ENCODE data around the gene TSHZ3.

Gene TSHZ3

DNA sequence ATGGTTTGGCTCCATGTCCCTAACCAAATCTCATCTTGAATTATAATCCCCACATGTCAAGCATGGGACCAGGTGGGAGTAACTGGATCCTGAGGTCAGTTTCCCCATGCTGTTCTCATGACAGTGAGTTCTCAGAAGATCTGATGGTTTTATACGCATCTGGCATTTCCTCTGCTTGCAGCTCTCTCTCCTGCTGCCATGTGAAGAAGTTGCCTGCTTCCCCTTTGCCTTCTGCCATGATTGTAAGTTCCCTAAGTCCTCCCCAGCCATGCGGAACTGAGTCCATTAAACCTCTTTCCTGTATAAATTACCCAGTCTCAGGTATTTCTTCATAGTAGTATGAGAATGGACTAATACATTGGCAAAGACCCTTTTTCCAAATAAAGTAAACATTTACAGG, 96.8 kb downstream of the TSHZ3 start:
- TF ChIP-seq, protein P1, sequence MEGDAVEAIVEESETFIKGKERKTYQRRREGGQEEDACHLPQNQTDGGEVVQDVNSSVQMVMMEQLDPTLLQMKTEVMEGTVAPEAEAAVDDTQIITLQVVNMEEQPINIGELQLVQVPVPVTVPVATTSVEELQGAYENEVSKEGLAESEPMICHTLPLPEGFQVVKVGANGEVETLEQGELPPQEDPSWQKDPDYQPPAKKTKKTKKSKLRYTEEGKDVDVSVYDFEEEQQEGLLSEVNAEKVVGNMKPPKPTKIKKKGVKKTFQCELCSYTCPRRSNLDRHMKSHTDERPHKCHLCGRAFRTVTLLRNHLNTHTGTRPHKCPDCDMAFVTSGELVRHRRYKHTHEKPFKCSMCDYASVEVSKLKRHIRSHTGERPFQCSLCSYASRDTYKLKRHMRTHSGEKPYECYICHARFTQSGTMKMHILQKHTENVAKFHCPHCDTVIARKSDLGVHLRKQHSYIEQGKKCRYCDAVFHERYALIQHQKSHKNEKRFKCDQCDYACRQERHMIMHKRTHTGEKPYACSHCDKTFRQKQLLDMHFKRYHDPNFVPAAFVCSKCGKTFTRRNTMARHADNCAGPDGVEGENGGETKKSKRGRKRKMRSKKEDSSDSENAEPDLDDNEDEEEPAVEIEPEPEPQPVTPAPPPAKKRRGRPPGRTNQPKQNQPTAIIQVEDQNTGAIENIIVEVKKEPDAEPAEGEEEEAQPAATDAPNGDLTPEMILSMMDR (IDR thresholded peaks at IDR 0.05; ENCODE audit: insufficient read depth, low read depth, low read length, missing control alignments): no peak
- H3K4me3 ChIP-seq (ENCODE audit: low read depth, low read length): no peak overlapping the region
- DNase-seq (ENCODE audit: low read depth): no peak

DNA sequence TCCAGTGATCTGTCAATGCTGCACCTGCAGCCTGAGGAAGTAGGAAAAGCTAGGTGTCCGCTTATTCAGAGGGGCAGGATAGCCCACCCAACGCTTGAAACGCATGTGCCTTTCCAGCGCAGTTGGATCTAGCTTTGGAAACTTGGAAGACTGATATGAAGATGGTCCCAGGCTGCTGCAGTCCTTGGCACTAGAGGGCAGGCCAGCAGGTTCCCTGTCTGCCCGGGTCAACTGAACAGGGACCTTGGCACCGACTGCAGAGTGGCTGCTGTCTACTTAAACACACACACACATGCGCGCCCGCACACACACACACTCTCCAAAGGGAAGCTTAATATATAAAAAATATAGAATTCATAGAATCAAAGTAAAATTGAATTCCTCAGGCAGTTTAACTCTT, 100.0 kb downstream of the TSHZ3 start:
- no peak overlapping the region for H3K4me3 ChIP-seq (ENCODE audit: low read depth, low read length)
- no peak for DNase-seq (ENCODE audit: low read depth)
- TF ChIP-seq, protein P1 (IDR thresholded peaks at IDR 0.05; ENCODE audit: insufficient read depth, low read depth, low read length, missing control alignments): no peak

DNA sequence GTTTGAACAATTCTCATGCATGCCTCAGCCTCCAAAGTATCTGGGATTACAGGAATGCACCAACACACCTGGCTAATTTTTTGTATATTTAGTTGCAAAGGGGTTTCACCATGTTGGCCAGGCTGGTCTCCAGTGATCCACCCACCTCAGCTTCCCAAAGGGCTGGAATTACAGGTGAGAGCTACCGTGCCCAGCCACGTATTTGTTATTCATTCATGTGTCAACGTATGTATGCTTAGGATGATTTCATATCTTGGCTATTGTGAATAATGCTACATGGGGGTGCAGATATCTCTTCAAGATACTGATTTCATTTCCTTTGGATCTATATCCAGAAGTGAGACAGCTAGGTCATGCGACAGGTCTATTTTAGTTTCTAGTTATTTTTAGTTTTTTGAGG, 113.4 kb downstream of the TSHZ3 start:
- TF ChIP-seq, protein P1 (IDR thresholded peaks at IDR 0.05; ENCODE audit: insufficient read depth, low read depth, low read length, missing control alignments): no peak
- no peak overlapping the region for H3K4me3 ChIP-seq (ENCODE audit: low read depth, low read length)
- no peak for DNase-seq (ENCODE audit: low read depth)

DNA sequence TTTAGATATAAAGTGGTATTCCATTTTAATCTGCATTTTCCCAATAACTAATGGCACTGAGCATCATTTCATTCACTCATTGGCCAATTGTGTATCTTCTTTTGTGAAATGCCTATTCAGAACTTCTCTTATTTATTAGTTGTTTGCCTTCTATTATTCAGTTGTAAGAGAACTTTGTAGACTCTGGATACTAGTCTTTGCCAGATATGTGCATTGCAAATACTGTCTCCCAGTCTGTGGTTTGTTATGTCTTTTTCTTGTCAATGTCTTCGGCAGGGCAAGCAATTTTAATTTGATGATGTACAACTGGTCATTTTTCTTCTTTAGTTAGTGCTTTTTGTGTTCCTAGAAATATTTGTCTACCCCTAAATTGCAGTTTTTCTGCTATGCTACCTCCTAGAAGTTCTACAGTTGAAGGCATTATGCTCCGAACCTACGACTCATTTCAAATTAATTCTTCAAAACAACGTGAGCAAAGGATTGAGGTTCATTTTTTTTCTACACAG, 115.9 kb downstream of the TSHZ3 start:
- DNase-seq (ENCODE audit: low read depth): no peak
- H3K4me3 ChIP-seq (ENCODE audit: low read depth, low read length): no peak overlapping the region
- TF ChIP-seq, protein P1 (IDR thresholded peaks at IDR 0.05; ENCODE audit: insufficient read depth, low read depth, low read length, missing control alignments): no peak

DNA sequence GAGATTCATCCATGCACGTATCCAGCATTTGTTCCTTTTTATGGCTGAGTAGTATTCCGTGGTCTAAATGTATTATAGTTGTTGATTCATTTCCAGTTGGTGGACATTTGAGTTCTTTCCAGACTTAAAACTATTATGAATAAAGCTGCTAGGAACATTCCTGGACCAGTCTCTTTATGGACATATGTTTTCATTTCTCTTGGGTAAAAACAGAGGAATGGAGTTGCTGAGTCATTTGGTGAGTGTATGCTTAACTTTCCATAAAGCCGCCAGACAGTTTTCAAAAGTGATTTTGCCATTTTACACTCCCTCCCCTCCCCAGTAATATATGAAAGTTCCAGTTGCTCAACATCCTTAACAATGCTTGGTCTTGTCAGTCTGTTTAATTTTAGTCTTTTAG, 116.4 kb downstream of the TSHZ3 start:
- TF ChIP-seq, protein P1 (IDR thresholded peaks at IDR 0.05; ENCODE audit: insufficient read depth, low read depth, low read length, missing control alignments): no peak
- no peak overlapping the region for H3K4me3 ChIP-seq (ENCODE audit: low read depth, low read length)
- DNase-seq (ENCODE audit: low read depth): no peak

DNA sequence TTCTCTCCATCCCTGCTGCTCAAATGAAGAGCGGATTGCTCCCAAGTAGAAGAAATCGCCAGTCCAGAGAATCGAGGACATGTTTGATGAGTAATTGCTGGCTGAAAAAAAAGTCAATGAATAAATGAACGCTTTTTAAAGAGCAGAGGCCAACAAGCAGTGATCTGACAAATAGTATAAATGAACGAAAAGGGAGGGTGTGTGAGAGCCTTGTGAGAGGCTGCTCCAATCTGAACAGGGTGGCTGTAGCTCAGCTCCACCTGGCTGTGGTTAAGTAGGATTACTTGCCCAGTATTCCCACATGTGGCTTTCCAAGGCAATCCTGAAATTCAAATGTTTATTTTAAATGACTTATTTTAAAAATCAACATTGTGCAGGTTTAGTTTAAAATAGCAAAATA, 117.1 kb downstream of the TSHZ3 start:
- TF ChIP-seq, protein P1 (IDR thresholded peaks at IDR 0.05; ENCODE audit: insufficient read depth, low read depth, low read length, missing control alignments): no peak
- DNase-seq (ENCODE audit: low read depth): no peak
- no peak overlapping the region for H3K4me3 ChIP-seq (ENCODE audit: low read depth, low read length)

DNA sequence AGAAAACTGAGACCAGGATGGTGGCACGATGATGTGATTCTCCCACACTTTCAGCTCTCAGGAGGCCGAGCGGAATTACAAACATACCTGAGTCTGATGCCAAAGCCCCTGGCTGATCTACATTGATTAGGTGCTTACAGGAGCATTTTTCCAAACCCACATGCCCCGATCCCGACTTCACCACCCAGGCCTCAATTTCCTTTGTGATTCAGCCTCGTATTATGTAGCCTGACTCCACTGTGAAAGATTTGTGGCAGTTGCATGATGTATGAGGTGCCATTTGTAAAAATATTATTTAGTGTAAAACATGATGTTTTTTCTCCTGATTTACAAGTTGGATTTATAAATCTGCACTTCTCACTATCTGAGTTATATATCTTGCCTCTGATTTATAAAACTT, 118.0 kb downstream of the TSHZ3 start:
- H3K4me3 ChIP-seq (ENCODE audit: low read depth, low read length): no peak overlapping the region
- TF ChIP-seq, protein P1 (IDR thresholded peaks at IDR 0.05; ENCODE audit: insufficient read depth, low read depth, low read length, missing control alignments): no peak

More for the DNA sequence above, 118.0 kb downstream of the TSHZ3 start:
- DNase-seq (ENCODE audit: low read depth): no peak

Measured in GM12865 (cell line).